CD4-positive, alpha-beta T cell treated with Interleukin-6 for 4 hours (primary cell): ENCODE results near the gene ELOVL2.

Source experiments
- DNase-seq: peaks from one replicate; pipeline ENCODE4 v3.0.0-alpha.2; 2020; ENCODE audit warnings: mixed read lengths

The ELOVL2 gene

GRCh38 chr6:11056871-11057270 lies 12.8 kb upstream of the ELOVL2 start:
- DNase-seq = no peak

GRCh38 chr6:11055127-11055627 lies 11.1 kb upstream of the ELOVL2 start:
- no peak for DNase-seq

- no peak for DNase-seq
Measured at GRCh38 chr6:11054722-11055121, 10.6 kb upstream of the ELOVL2 start.

- DNase-seq = no peak
Measured at GRCh38 chr6:11053307-11053706, 9.2 kb upstream of the ELOVL2 start.

- no peak for DNase-seq
Measured at GRCh38 chr6:11050731-11051130, 6.6 kb upstream of the ELOVL2 start.

GRCh38 chr6:11044712-11045167 lies 635 bp upstream of the ELOVL2 start:
- no peak for DNase-seq

GRCh38 chr6:11043378-11043960 lies 636 bp downstream of the ELOVL2 start:
- no peak for DNase-seq

GRCh38 chr6:11042750-11043377 lies 1.2 kb downstream of the ELOVL2 start:
- DNase-seq = no peak

GRCh38 chr6:11042025-11042749 lies 1.9 kb downstream of the ELOVL2 start:
- no peak for DNase-seq

GRCh38 chr6:11040134-11040533 lies 4.0 kb downstream of the ELOVL2 start:
- DNase-seq = no peak

GRCh38 chr6:11039040-11039439 lies 5.1 kb downstream of the ELOVL2 start:
- DNase-seq = no peak

GRCh38 chr6:11036977-11037430 lies 7.1 kb downstream of the ELOVL2 start:
- DNase-seq = no peak

GRCh38 chr6:11036351-11036740 lies 7.8 kb downstream of the ELOVL2 start:
- DNase-seq = no peak

GRCh38 chr6:11035616-11036350 lies 8.3 kb downstream of the ELOVL2 start:
- DNase-seq = no peak

- DNase-seq = no peak
Measured at GRCh38 chr6:11033825-11034224, 10.3 kb downstream of the ELOVL2 start.

- no peak for DNase-seq
Measured at GRCh38 chr6:11030904-11031303, 13.2 kb downstream of the ELOVL2 start.

GRCh38 chr6:11028959-11029358 lies 15.1 kb downstream of the ELOVL2 start:
- DNase-seq = no peak

- DNase-seq = no peak
Measured at GRCh38 chr6:11027565-11028110, 16.5 kb downstream of the ELOVL2 start.

GRCh38 chr6:11025921-11026635 lies 18.0 kb downstream of the ELOVL2 start:
- no peak for DNase-seq

GRCh38 chr6:11025130-11025529 lies 19.0 kb downstream of the ELOVL2 start:
- no peak for DNase-seq

- no peak for DNase-seq
Measured at GRCh38 chr6:11023032-11023431, 21.1 kb downstream of the ELOVL2 start.

GRCh38 chr6:11021714-11022113 lies 22.4 kb downstream of the ELOVL2 start:
- no peak for DNase-seq
